Heart left ventricle (tissue), 16 donors: ENCODE results near the gene PRPS1. TPM values are rescaled to one million over a fixed set of nuclear protein-coding genes. Genes with fewer than 3 reads are reported as not detected.

Experiments used
- ATAC-seq, 4 donors: fragments of 200-7000 bp; cut with Tn5 transposase; one replicate each; pipeline ENCODE4 v1.9.1; 2020 to 2022; ENCODE audit warnings: moderate library complexity in 4 of 4, mild to moderate bottlenecking in 3 of 4, moderate number of reproducible peaks in 1 of 4
- DNase-seq, 5 donors: peaks; one replicate each; pipeline ENCODE4 v3.0.0-alpha.2; 2020
- H3K27ac ChIP-seq, 12 donors: fragments of 200-600 bp; sonication (generic) in 4 of 12; one replicate each; pipeline versions ENCODE4 v1.5.0 to v1.8.0; 2016 to 2022; ENCODE audit warnings: mild to moderate bottlenecking in 2 of 12
- H3K27me3 ChIP-seq, 9 donors: fragments of 200-600 bp; sonication (generic) in 2 of 9; one replicate each; pipeline versions ENCODE4 v1.5.1 to v1.8.0; 2016 to 2022; ENCODE audit warnings: mild to moderate bottlenecking in 3 of 9
- H3K36me3 ChIP-seq, 9 donors: fragments of 200-600 bp; sonication (generic) in 2 of 9; one replicate each; pipeline versions ENCODE4 v1.5.0 to v1.8.0; 2018 to 2022; ENCODE audit warnings: mild to moderate bottlenecking in 2 of 9
- H3K4me1 ChIP-seq, 12 donors: fragments of 200-600 bp; sonication (generic) in 4 of 12; one replicate each; pipeline versions ENCODE4 v1.5.0 to v1.8.0; 2016 to 2022; ENCODE audit warnings: mild to moderate bottlenecking in 3 of 12
- H3K4me3 ChIP-seq, 12 donors: fragments of 200-600 bp; sonication (generic) in 4 of 12; one replicate each; pipeline versions ENCODE4 v1.5.0 to v1.8.0; 2017 to 2022; ENCODE audit warnings: mild to moderate bottlenecking in 9 of 12, moderate library complexity in 4 of 12
- H3K9me3 ChIP-seq, 12 donors: fragments of 200-600 bp; sonication (generic) in 4 of 12; one replicate each; pipeline versions ENCODE4 v1.5.0 to v1.8.0; 2016 to 2022; ENCODE audit warnings: mild to moderate bottlenecking in 1 of 12
- CTCF ChIP-seq, 12 donors: fragments of 200-600 bp; sonication (generic) in 4 of 12; IDR thresholded peaks; one replicate each; pipeline versions ENCODE4 v1.5.0 to v1.8.0; 2018 to 2022; ENCODE audit warnings: antibody characterized with exemption in 12 of 12, mild to moderate bottlenecking in 5 of 12
- POLR2A ChIP-seq, 2 donors: fragments of 450-650 bp; IDR thresholded peaks; one replicate each; pipeline ENCODE4 v1.6.1; 2017; ENCODE audit warnings: antibody characterized with exemption in 2 of 2, mild to moderate bottlenecking in 2 of 2, moderate library complexity in 2 of 2
- WGBS, 4 donors: extraction: QIAGEN DNeasy Blood & Tissue Kit in 2 of 4; methylation state at CpG; one replicate each; pipeline versions ENCODE4 v1.1.5 to v1.1.7; 2013 to 2018; 5-methylcytosine and 5-hydroxymethylcytosine counted together
- intact Hi-C, 10 donors: fragments of 100-400 bp; cut with DNase I; formaldehyde crosslinking; loops; one replicate each; pipeline versions ENCODE4 v1.11.1 to v1.14.2; 2022
- polyA plus RNA-seq, 2 donors: library from polyadenylated mRNA; stranded (reverse); fragments of 200-250 nt; gene quantifications; one replicate each; pipeline ENCODE4 v1.2.3, GENCODE V29; 2013
- total RNA-seq, 9 donors: library from RNA; depleted of rRNA in 2 of 9; stranded (reverse); fragments of >200 nt in 2 of 9; fragmentation: NEBNext Ultra II Directional in 3 of 9; extraction: Animal tissue kit (Norgen Biotek cat#: 25700) in 3 of 9; gene quantifications; one replicate each; pipeline versions ENCODE4 v1.1.0 to v1.2.4, GENCODE V29; 2016 to 2023
- donor health status: ischemic (EF 13 %, LVEDD 7.1; RV severe dilation, severe dysfunction).
- donor health status: healthy with polysubstance abuse.
- donor health status: DM: no; HTN: yes; CAD: no.
- donor health status: DM: no; HTN: no; CAD: no.
- donor health status: ischemic (EF 25% LVEDD 6.9; RV normal size, moderate dysfunction).
- donor health status: ischemic (EF 25% LVEDD 5.7; RV mildly dilated, moderate dysfunction).
- donor health status: healthy.
- donor health status: DM: yes; HTN: yes; CAD: no.
- donor health status: ischemic (EF 35%, LVEDD 5.7; RV mildly dilated, moderate dysfunction).
- donor health status: nonischemic (EF 11% LVEDD 7.7; RV severe dilation, severe dysfunction).
- donor health status: DM: yes; HTN: yes; CAD: no.
- donor health status: PGD.
- donor health status: ischemic (EF 29% LVEDD 5.4; RV normal size, mild dysfunction).
- donor health status: nonischemic (EF 23%, LVEDD 6.1; RV moderate dilation, normal function).

Gene PRPS1
- total and polyA plus RNA-seq, 11 donors: 7.2 to 41.0 (median 25.0) TPM

- Histone ChIP-seq H3K27me3 (peaks cover 0 to 9% (median 0%) of the 10 kb centered on the region in 9 donors), H3K4me3 (peak overlapping the region; percentile 35 to 87 (median 66)), H3K27ac (peak overlapping the region in 11 of 12 donors; percentile 48 to 83 (median 75)), H3K9me3 (no peaks in the 10 kb centered on the region), H3K4me1 (peaks cover 0 to 11% (median 0%) of the 10 kb centered on the region in 12 donors), H3K36me3 (no peaks in the 10 kb centered on the region)
- DNase-seq: peak in 4 of 5 donors; percentile 8 to 32 (median 23)
- TF ChIP-seq CTCF (IDR thresholded peaks at IDR 0.05) (no peak), POLR2A (IDR thresholded peaks at IDR 0.05) (no peak)
- WGBS, 4 donors: 1 to 42% (median 16%) methylated on average over 28 to 29 of the region's 29 CpGs
- peak; percentile 45 to 72 (median 65) for ATAC-seq
- intact Hi-C loops: loop anchor here in 2 of 10 donors (5.0 to 10.0 kb wide), 3 partner anchors 84 to 514 kb away; partner anchors contain the start of gene RBM41 (in 1 of the 2)
Observed at GRCh38 chrX:107628662-107629539, 591 bp downstream of the PRPS1 start.

GRCh38 chrX:107629540-107629909 lies 1.2 kb downstream of the PRPS1 start:
- no peak for TF ChIP-seq POLR2A (IDR thresholded peaks at IDR 0.05)
- peak in 3 of 12 donors; percentile 11 to 27 (median 22) for TF ChIP-seq CTCF (IDR thresholded peaks at IDR 0.05)
- WGBS, 4 donors: 2 to 34% (median 17%) methylated on average over 5 of the region's 5 CpGs
- Histone ChIP-seq H3K36me3 (no peaks in the 10 kb centered on the region), H3K27me3 (peaks cover 0 to 9% (median 0%) of the 10 kb centered on the region in 9 donors), H3K9me3 (no peaks in the 10 kb centered on the region), H3K4me1 (peaks cover 0 to 11% (median 0%) of the 10 kb centered on the region in 12 donors), H3K4me3 (peak overlapping the region in 11 of 12 donors; percentile 36 to 87 (median 67)), H3K27ac (peak overlapping the region in 1 of 12 donors; percentile 76)
- intact Hi-C loops: loop anchor here in 2 of 10 donors (5.0 to 10.0 kb wide), 3 partner anchors 85 to 515 kb away; partner anchors contain the start of gene RBM41 (in 1 of the 2)
- DNase-seq (no peak), ATAC-seq (no peak)

GRCh38 chrX:107630031-107630689 lies 1.9 kb downstream of the PRPS1 start:
- H3K4me1 ChIP-seq: peaks cover 0 to 11% (median 0%) of the 10 kb centered on the region in 12 donors
- no peak for DNase-seq
- 41 to 52% (median 47%) methylated on average over 3 of the region's 3 CpGs for WGBS, 4 donors
- ATAC-seq: no peak
- peak overlapping the region in 3 of 12 donors; percentile 67 to 76 (median 69) for H3K4me3 ChIP-seq
- H3K36me3 ChIP-seq: no peaks in the 10 kb centered on the region
- intact Hi-C loops: no loop called here
- TF ChIP-seq POLR2A (IDR thresholded peaks at IDR 0.05) (no peak), CTCF (IDR thresholded peaks at IDR 0.05) (no peak)
- no peaks in the 10 kb centered on the region for H3K9me3 ChIP-seq
- no peak overlapping the region for H3K27ac ChIP-seq
- H3K27me3 ChIP-seq: peaks cover 0 to 9% (median 0%) of the 10 kb centered on the region in 9 donors

- H3K36me3 ChIP-seq: no peaks in the 10 kb centered on the region
- H3K27ac ChIP-seq: no peak overlapping the region
- peaks cover 0 to 9% (median 0%) of the 10 kb centered on the region in 9 donors for H3K27me3 ChIP-seq
- ATAC-seq (no peak), DNase-seq (no peak)
- peaks cover 0 to 11% (median 0%) of the 10 kb centered on the region in 12 donors for H3K4me1 ChIP-seq
- no peak for TF ChIP-seq CTCF (IDR thresholded peaks at IDR 0.05)
- no peak for TF ChIP-seq POLR2A (IDR thresholded peaks at IDR 0.05)
- no peaks in the 10 kb centered on the region for H3K9me3 ChIP-seq
- intact Hi-C loops: no loop called here
- no peak overlapping the region for H3K4me3 ChIP-seq
- WGBS, 4 donors: 89 to 96% (median 92%) methylated on average over 1 of the region's 1 CpG
Observed at GRCh38 chrX:107632346-107632745, 4.0 kb downstream of the PRPS1 start.
